DMS53 treated with DMSO at 0.1 percent for 48 hours (cell line): ENCODE results near the gene DCST1.

Experiments used
- DNase-seq: peaks from one replicate; lab custom pipeline; 2025; ENCODE audit not compliant: unreplicated experiment; lab: John Stamatoyannopoulos, UW

DCST1 gene

GRCh38 chr1:155051777-155052398 is 18.3 kb downstream of the DCST1 start:
- no peak for DNase-seq

GRCh38 chr1:155052439-155053395 is 19.1 kb downstream of the DCST1 start:
- DNase-seq: no peak

DNA sequence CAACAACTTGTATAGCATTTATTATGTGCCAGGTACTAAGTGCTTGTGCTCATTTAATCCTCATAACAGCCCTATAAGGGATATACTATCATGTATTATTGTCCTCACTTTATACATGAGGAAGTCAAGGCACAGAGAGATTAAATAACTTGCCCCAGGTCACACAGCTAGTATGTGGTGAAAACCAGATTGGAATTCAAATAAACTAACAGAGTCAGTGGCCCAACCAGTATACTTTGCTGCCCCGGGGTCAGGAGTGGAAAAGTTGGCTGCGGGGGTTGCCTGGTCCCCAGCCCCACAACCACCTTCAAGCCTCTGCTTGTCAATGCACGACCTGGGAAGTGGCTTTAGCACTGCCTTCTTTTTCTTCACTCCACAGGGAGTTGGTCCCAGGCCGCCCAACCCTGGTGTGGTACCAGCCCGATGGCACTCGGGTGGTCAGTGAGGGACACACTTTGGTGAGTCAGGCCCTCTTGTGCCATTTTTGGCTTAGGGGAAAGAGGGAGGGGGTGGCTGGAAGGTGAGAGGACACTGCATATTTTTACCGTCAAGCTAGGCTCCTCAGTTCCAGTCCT is 20.0 kb downstream of the DCST1 start:
- DNase-seq: no peak

DNA sequence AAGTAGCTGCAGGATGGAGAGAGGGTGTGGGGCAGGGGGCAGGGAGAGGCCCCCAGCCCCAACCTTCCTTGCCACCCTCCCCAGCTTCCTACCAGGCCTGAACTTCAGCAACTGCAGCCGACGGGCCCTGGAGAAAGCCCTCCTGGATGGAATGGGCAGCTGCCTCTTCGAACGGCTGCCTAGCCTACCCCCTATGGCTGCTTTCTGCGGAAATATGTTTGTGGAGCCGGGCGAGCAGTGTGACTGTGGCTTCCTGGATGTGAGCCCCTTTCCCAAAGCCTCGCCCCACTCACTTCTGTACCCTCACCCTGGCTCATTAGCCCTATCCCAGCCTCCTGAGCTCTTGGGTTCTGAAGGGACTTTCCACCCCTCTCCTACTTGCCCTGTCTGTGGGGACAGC is 23.5 kb downstream of the DCST1 start:
- no peak for DNase-seq

DNA sequence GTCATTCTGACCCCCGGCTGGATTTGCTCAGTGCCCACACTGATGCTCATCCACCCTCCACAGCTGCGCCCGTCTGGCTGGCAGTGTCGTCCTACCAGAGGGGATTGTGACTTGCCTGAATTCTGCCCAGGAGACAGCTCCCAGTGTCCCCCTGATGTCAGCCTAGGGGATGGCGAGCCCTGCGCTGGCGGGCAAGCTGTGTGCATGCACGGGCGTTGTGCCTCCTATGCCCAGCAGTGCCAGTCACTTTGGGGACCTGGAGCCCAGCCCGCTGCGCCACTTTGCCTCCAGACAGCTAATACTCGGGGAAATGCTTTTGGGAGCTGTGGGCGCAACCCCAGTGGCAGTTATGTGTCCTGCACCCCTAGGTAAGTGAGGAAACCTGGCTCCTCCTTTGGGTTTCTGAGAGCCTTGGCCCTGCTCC is 24.2 kb downstream of the DCST1 start:
- DNase-seq: no peak

DNA sequence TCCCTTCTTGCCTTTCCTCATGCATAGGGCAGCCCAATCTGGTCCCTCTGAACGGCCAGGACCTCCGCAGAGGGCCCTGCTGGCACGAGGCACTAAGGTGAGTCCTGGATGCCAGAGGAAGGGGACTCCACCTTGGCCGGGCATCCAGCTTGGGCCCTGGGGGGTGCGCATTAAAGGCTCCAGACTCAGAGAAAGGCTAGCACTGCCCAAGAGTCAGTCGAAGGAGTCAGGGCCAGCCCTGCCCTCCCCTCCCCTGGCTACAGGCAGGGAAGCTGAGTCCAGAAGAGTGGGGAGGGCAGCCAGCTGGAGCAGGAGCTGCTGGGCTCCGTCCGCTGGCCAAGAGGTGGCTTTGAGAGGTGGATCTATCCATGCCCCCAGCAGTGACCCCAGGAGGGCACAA is 27.1 kb downstream of the DCST1 start:
- DNase-seq: no peak

GRCh38 chr1:155061381-155062150 is 27.9 kb downstream of the DCST1 start:
- peak; percentile 77 for DNase-seq

DNA sequence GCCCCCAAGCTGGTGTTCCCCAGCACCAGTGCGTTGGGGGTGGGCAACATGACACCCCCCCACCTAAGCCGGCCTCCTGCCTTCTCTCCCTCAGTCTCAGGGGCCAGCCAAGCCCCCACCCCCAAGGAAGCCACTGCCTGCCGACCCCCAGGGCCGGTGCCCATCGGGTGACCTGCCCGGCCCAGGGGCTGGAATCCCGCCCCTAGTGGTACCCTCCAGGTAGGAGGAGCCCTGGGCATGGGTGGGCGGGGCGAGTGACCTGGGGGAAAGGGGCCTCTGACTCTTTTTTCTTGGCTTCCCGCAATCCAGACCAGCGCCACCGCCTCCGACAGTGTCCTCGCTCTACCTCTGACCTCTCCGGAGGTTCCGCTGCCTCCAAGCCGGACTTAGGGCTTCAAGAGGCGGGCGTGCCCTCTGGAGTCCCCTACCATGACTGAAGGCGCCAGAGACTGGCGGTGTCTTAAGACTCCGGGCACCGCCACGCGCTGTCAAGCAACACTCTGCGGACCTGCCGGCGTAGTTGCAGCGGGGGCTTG is 28.6 kb downstream of the DCST1 start:
- DNase-seq: no peak

DNA sequence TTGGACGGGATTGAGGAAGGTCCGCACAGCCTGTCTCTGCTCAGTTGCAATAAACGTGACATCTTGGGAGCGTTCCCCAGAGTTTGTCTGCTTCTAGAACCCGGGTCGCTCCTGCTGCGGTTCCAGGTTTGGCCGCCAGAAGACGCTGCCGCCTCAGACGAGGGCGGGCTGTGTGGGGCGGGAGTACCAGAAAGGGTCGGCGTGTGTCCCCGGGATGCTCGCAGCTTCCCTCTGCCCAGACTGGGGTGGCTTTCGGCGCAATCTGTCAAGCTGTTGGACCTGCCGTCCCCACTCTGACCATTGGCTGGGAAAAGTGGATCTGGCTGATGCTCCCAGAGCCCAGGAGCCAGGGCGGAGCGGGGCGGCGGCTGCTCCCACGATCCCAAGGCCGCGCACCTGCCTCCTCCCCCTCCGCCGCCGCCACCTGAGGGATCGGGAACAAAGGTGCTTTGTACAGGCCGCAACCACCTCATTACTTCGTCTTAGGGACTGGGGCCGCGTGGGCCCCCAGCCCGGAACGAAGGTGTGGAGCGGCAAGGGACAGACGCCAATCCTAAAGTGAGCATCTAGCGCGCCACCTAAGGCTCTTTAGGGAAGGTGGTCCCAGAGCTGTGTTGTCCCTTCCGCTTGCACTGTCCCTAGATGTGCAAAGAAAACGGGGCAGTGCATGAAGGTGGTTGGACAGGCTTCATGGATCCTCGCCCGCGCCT is 29.2 kb downstream of the DCST1 start:
- DNase-seq: peak; percentile 52

GRCh38 chr1:155063550-155064110 is 30.0 kb downstream of the DCST1 start, which contains the start of gene EFNA4:
Gene EFNA4 (plus strand): TSS chr1:155063740. CDS start chr1:155063824, 84 bp downstream.
- DNase-seq: peak; percentile 75

DNA sequence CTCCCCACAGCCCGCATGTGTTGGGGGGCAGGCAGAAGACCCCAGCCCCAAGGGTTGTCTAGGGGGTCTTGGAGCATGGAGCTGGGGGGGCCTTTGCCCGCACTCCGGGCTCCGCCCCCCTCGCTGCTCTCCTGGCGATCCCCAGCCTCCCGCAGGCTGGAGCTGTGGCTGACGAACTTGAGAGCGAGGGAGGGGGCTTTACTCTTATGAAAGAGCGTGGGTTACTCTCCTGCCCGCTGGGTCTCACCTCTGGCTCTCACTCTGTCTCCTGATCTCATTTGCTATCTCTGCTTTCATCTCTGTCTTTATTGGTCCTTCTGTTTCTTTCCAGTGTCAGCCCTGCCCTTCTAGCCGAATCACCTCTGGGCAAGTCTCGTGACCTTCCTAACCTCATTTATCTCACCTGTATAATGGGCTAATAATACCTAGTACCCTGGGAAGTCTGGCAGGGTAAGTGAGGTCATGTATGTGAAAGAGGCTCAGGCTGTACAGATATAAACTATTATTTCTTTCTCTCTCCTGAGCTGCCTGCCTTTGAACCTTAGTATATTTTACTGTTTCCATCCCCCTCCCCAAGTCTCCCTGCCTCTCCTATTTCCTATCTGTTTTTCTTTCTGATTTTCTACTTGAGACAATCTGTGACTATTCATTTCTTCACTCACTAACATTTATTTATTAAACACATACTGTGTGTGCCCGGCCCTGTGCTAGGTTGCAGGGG is 30.6 kb downstream of the DCST1 start:
- peak; percentile 39 for DNase-seq

DNA sequence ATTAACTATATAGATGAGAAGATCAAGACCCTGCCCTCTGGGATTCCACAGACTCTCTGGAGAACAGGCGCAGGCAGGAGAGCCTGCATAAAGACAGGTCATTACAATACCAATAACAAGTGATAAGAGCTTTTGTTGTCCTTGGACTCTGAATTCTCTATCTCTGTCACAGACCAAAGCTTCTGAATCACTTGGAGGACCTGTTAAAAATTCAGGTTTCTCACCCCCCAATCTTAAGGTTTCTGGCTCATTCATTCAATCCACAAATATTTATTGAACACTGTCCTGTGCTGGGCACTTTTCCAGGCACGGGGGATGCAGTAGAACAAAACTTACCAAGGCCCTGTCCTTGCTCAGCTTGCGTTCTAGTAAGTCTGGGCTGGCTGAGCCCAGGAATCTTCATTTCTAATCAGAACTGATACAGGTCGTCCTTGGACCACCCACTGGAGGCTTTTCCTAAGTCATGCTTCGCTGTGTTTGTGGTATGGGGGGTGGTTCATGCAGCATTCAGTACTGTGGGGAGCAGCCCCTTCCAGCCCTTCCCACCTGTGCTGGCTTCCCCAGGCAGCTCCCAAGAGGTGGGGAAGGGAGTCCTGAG is 31.3 kb downstream of the DCST1 start:
- DNase-seq: no peak

DNA sequence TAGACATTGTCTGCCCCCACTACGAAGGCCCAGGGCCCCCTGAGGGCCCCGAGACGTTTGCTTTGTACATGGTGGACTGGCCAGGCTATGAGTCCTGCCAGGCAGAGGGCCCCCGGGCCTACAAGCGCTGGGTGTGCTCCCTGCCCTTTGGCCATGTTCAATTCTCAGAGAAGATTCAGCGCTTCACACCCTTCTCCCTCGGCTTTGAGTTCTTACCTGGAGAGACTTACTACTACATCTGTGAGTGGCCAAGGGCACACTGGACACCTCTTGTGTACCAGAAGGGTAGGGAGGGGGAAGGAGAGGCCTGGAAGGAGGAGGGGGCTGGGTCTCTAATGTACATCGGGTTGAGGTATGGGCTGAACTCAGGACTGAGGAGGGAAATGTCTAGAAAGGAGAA is 33.2 kb downstream of the DCST1 start:
- no peak for DNase-seq

GRCh38 chr1:155068599-155068998 is 35.0 kb downstream of the DCST1 start:
- no peak for DNase-seq

- no peak for DNase-seq
Observed at GRCh38 chr1:155069551-155070157, 36.0 kb downstream of the DCST1 start.

DNA sequence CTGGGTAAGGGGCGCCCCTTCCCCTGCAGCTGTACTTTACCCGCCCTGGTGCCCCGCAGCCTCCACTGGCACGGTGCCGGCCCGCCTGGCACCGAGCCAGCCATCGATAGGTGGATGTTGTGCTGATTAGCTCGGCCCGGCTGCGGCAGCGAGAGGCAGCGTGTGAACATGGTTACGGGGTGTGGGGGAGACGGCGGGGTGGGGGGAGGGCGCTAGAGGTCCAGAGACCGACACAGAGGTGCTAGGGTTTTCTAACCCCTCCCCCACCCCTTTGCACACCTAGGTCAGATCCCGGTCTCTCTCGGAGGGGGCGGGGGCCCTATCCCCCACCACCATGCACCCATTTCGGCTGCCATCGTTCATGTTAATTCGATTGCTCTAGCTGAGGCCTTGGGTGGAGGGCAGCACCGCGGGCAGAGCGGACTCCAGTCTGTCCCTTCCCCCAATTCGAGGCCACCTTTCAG is 36.6 kb downstream of the DCST1 start:
- DNase-seq: no peak

- DNase-seq: peak; percentile 70
Observed at GRCh38 chr1:155070721-155071569, 37.3 kb downstream of the DCST1 start.
